ENCODE data around the gene TGFA. TPM values are rescaled to one million over a fixed set of nuclear protein-coding genes. Genes with fewer than 3 reads are reported as not detected.

Gene TGFA
- total RNA-seq, 1 experiment from 2014 or later: 22.5 TPM

DNA sequence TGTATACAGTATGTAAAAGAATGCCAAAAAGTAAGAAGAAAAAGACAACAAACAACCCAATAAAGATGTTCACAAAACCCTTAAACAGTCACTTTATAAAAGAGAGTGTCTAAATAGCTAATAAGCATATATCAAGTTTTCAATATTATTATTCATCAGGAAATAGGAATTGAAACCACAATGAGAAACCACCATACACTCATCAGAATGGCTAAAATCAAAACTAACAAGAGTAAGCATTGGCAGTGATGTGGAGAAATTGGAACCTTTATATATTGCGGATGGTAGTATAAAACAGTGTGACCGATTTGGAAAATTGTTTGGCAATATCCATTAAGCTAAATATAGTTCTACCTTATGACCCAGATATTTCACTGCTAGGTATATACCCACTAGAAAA is 20.5 kb upstream of the TGFA start:
- ChIA-PET CTCF (interaction anchor here (0.5 to 1.2 kb wide), 4 partner anchors 22 to 233 kb away, joined by 3 to 5 read pairs (median 3); no protein-coding TSS in a partner anchor), POLR2A (interaction anchor here (0.8 to 1.5 kb wide), 4 partner anchors 32 to 49 kb away, joined by 3 to 6 read pairs (median 4); no protein-coding TSS in a partner anchor)
- intact Hi-C loops (cut with micrococcal nuclease): no loop called here

DNA sequence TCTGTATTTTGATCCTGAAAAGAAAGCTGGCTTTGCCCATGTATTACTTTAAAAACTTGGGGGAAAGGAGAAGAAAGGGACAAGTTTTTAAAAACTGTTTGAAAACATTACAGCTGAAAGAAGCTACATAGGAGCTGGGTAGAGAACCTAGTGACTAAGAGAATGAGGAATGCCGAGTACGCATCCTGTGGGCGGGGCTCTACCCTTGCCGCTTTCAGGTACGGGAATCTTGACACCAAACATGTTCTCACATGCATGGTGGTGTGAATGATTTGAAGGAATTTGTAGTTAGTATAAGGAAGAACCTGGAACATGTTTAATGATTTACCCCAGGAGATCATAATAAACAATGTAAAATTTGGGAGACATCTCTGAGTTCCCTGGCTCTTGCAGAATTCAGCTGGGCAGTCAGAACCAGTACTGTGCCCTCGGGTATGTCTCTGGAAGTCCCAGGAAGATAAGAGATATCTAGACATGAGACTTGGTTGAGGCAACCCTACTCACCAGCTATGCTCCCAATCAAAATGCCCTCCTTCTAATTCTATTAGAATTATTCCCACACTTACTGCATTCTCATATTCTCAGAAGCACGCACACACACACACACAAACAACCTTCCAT is 16.5 kb upstream of the TGFA start:
- H3K4me3 Mint-ChIP-seq (ENCODE audit: unreplicated experiment): peak overlapping the region; percentile 5
- peak overlapping the region; percentile 93 for H3K27ac Mint-ChIP-seq (ENCODE audit: low read depth, unreplicated experiment)
- peak; percentile 94 for DNase-seq (ENCODE audit: unreplicated experiment)
- TF ChIP-seq, protein P1, sequence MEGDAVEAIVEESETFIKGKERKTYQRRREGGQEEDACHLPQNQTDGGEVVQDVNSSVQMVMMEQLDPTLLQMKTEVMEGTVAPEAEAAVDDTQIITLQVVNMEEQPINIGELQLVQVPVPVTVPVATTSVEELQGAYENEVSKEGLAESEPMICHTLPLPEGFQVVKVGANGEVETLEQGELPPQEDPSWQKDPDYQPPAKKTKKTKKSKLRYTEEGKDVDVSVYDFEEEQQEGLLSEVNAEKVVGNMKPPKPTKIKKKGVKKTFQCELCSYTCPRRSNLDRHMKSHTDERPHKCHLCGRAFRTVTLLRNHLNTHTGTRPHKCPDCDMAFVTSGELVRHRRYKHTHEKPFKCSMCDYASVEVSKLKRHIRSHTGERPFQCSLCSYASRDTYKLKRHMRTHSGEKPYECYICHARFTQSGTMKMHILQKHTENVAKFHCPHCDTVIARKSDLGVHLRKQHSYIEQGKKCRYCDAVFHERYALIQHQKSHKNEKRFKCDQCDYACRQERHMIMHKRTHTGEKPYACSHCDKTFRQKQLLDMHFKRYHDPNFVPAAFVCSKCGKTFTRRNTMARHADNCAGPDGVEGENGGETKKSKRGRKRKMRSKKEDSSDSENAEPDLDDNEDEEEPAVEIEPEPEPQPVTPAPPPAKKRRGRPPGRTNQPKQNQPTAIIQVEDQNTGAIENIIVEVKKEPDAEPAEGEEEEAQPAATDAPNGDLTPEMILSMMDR (IDR thresholded peaks at IDR 0.05; ENCODE audit: unreplicated experiment): no peak
- CTCF ChIA-PET: interaction anchor here (0.6 to 2.0 kb wide), 11 partner anchors 14 to 846 kb away, joined by 3 to 15 read pairs (median 4); no protein-coding TSS in a partner anchor
- POLR2A ChIA-PET: interaction anchor here (0.6 to 3.2 kb wide), 24 partner anchors 10 to 277 kb away, joined by 3 to 40 read pairs (median 8); partner anchors contain the start of genes SNRPG and TGFA
- peaks cover 7% of the 10 kb centered on the region for H3K9me3 Mint-ChIP-seq (ENCODE audit: unreplicated experiment)
- no peaks in the 10 kb centered on the region for H3K27me3 Mint-ChIP-seq (ENCODE audit: insufficient read depth, unreplicated experiment)
- intact Hi-C loops (cut with micrococcal nuclease): no loop called here
- H3K36me3 Mint-ChIP-seq (ENCODE audit: insufficient read depth, unreplicated experiment): no peaks in the 10 kb centered on the region
- H3K4me1 Mint-ChIP-seq (ENCODE audit: insufficient read depth, unreplicated experiment): peaks cover 33% of the 10 kb centered on the region
- BruUV-seq (replicated peaks): TSS peak; percentile 67

More for the DNA sequence above, 20.5 kb upstream of the TGFA start:
- Mint-ChIP-seq H3K36me3 (ENCODE audit: insufficient read depth, unreplicated experiment) (no peaks in the 10 kb centered on the region), H3K4me1 (ENCODE audit: insufficient read depth, unreplicated experiment) (peaks cover 30% of the 10 kb centered on the region), H3K27ac (ENCODE audit: low read depth, unreplicated experiment) (peak overlapping the region; percentile 22), H3K27me3 (ENCODE audit: insufficient read depth, unreplicated experiment) (no peaks in the 10 kb centered on the region), H3K9me3 (ENCODE audit: unreplicated experiment) (peaks cover 7% of the 10 kb centered on the region), H3K4me3 (ENCODE audit: unreplicated experiment) (no peak overlapping the region)
- no peak for DNase-seq (ENCODE audit: unreplicated experiment)
- no TSS peak for BruUV-seq (replicated peaks)
- TF ChIP-seq, protein P1 (IDR thresholded peaks at IDR 0.05; ENCODE audit: unreplicated experiment): no peak

DNA sequence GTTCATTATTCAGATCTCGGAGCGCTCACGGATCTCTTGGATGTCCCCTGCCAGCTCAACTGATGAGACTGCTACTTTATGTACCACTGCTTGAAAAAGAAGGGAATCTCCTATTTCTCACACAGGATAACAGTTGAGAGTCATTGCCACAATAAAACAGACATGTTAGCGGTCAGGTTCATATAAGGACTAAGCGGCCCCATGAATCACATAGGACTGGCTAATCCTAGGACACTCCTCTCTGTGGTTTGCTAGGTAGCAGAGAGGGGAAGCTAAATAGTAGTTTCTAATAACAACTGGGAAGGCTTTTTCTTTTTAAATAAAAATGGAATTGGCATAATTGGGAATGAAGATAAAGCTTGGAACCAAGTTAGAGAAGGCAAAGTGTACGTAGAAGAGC is 15.9 kb upstream of the TGFA start:
- H3K27ac Mint-ChIP-seq (ENCODE audit: low read depth, unreplicated experiment): peak overlapping the region; percentile 93
- H3K36me3 Mint-ChIP-seq (ENCODE audit: insufficient read depth, unreplicated experiment): no peaks in the 10 kb centered on the region
- H3K4me1 Mint-ChIP-seq (ENCODE audit: insufficient read depth, unreplicated experiment): peaks cover 33% of the 10 kb centered on the region
- BruUV-seq (replicated peaks): TSS peak; percentile 96
- H3K9me3 Mint-ChIP-seq (ENCODE audit: unreplicated experiment): peaks cover 7% of the 10 kb centered on the region
- no peaks in the 10 kb centered on the region for H3K27me3 Mint-ChIP-seq (ENCODE audit: insufficient read depth, unreplicated experiment)
- intact Hi-C loops (cut with micrococcal nuclease): no loop called here
- peak overlapping the region; percentile 5 for H3K4me3 Mint-ChIP-seq (ENCODE audit: unreplicated experiment)
- ChIA-PET CTCF (interaction anchor here (0.6 to 2.0 kb wide), 8 partner anchors 13 to 846 kb away, joined by 3 to 15 read pairs (median 4); no protein-coding TSS in a partner anchor), POLR2A (interaction anchor here (0.6 to 3.2 kb wide), 25 partner anchors 9 to 276 kb away, joined by 3 to 40 read pairs (median 8); partner anchors contain the start of genes SNRPG and TGFA)
- TF ChIP-seq, protein P1 (IDR thresholded peaks at IDR 0.05; ENCODE audit: unreplicated experiment): no peak
- peak; percentile 60 for DNase-seq (ENCODE audit: unreplicated experiment)

DNA sequence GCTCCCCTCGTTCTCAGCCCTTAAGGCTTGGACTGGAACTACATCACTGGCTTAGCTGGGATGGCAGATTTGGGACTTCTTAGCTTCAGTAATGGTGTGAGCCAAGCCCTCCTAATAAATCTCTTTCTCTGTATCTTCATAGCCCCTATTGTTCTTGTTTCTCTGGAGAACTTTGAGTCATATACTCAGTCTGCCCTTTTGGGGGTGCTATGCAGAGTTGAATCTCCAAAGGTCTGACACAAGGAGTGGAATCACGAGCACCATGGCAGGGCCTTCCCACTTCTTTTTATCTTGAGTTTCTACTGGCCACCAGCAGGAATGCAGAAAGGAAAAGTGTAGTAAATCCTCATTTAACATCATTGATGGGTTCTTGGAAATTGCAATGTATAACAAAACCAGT is 13.3 kb upstream of the TGFA start:
- CTCF ChIA-PET: interaction anchor here (0.5 to 3.1 kb wide), 3 partner anchors 12 to 264 kb away, joined by 3 to 15 read pairs (median 3); no protein-coding TSS in a partner anchor
- intact Hi-C loops (cut with micrococcal nuclease): no loop called here
- no peak for DNase-seq (ENCODE audit: unreplicated experiment)
- TF ChIP-seq, protein P1 (IDR thresholded peaks at IDR 0.05; ENCODE audit: unreplicated experiment): no peak
- H3K4me3 Mint-ChIP-seq (ENCODE audit: unreplicated experiment): no peak overlapping the region
- POLR2A ChIA-PET: interaction anchor here (0.8 to 1.2 kb wide), 2 partner anchors 8 to 12 kb away, joined by 3 to 5 read pairs; no protein-coding TSS in a partner anchor
- H3K9me3 Mint-ChIP-seq (ENCODE audit: unreplicated experiment): no peaks in the 10 kb centered on the region
- H3K27me3 Mint-ChIP-seq (ENCODE audit: insufficient read depth, unreplicated experiment): no peaks in the 10 kb centered on the region
- BruUV-seq (replicated peaks): no TSS peak
- peaks cover 21% of the 10 kb centered on the region for H3K4me1 Mint-ChIP-seq (ENCODE audit: insufficient read depth, unreplicated experiment)
- H3K27ac Mint-ChIP-seq (ENCODE audit: low read depth, unreplicated experiment): no peak overlapping the region
- H3K36me3 Mint-ChIP-seq (ENCODE audit: insufficient read depth, unreplicated experiment): peaks cover 6% of the 10 kb centered on the region

Data from MCF 10A (cell line).